ENCODE data around the gene ZFR2.

- TF ChIP-seq POLR2A (IDR thresholded peaks at IDR 0.05) (no peak), CTCF (IDR thresholded peaks at IDR 0.05) (no peak)
Measured at GRCh38 chr19:3850320-3850972, 18.4 kb downstream of the ZFR2 start.
